NCI-H2171 (cell line): ENCODE data around the gene ZFAND5.

Experiments
- DNase-seq: peaks from one replicate; lab custom pipeline; 2025; lab: John Stamatoyannopoulos, UW

Gene ZFAND5

GRCh38 chr9:72362680-72363139 lies 2.3 kb downstream of the ZFAND5 start:
- no peak for DNase-seq

- DNase-seq: no peak
These were observed 2.9 kb downstream of the ZFAND5 start for GRCh38 chr9:72362118-72362531.

DNA sequence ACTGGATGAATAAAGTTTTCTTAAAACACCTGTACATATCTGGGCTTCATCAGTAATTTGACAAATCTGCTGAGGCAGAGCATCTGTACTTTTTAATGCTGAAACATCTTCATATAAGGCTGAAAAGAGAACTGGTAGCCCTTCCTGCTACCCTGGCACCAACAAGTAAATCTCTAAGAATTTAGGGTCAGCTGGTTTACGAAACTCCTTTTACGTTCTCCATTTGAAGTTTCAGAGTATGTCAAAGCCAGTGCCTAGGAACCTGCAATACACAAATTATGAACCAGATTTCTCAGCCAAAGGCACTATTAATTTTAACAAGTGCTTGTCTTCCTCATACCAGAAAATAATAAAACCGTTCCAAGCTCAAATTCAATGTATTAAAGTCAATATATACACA lies 3.8 kb downstream of the ZFAND5 start:
- no peak for DNase-seq

DNA sequence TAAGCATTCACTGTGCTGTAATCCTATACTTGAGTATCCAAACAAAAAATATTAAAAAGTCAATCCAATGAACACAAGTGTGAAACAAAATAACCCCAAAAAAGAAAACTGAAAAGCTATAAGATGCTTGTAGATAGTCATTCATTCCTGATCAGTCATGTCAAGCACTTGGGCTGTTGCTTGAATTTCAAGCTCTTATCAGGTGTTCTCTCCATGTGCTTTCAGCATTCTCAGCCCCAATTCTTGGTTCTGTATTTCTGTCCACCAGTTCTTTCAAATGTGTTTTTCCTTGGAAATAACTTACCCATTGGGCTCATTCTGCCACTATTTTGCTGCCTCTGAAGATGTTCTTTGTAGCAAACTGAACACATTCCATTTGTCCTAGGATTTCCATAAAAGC lies 4.7 kb downstream of the ZFAND5 start:
- no peak for DNase-seq

- peak; percentile 50 for DNase-seq
These were observed 8.9 kb downstream of the ZFAND5 start for GRCh38 chr9:72356041-72356582.

- DNase-seq: no peak
These were observed 9.9 kb downstream of the ZFAND5 start for GRCh38 chr9:72355153-72355552.

DNA sequence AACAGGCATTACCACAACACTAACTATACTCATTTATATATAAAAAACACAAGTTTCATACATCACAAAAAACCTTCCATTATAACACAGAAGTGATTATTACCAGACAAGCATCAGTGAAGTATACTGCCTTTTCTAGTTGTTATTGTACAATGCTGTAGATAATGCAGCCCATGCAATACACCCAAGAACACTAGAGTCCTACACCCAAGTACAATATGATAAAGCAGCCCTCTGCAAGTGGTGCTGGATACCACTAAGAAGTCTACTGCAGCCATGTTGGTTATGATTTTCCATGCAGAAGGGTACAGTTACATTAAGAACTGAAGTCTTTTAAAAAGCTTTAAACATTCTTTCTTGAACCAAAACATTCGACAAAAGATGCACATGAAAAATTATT lies 10.3 kb downstream of the ZFAND5 start:
- DNase-seq: no peak

DNA sequence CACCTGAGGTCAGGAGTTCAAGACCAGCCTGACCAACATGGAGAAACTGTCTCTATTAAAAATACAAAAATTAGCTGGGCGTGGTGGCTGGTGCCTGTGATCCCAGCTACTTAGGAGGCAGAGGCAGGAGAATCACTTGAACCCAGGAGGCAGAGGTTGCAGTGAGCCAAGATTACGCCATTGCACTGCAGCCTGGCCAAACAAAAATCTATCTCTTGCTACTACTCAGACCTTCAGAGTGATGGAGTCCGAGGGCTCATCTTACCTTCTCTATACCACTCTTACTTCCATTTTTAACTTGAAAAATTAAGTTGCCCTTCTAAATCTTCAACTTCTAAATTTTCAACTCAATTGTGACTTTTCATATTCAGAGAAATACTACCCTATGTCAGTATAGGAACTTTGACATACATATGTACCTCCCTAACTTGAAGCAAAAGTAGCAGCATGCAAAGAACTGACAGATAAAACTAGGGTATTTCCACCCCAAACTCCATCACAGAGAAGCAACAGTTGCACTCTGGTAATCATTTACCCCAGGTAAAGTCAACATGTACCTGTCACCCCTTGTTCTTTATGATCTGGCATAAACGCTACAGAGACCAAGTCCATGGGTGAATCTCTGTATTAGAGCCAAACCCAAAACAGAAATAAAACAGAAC lies 11.4 kb downstream of the ZFAND5 start:
- no peak for DNase-seq

- DNase-seq: no peak
These were observed 12.1 kb downstream of the ZFAND5 start for GRCh38 chr9:72352911-72353388.

DNA sequence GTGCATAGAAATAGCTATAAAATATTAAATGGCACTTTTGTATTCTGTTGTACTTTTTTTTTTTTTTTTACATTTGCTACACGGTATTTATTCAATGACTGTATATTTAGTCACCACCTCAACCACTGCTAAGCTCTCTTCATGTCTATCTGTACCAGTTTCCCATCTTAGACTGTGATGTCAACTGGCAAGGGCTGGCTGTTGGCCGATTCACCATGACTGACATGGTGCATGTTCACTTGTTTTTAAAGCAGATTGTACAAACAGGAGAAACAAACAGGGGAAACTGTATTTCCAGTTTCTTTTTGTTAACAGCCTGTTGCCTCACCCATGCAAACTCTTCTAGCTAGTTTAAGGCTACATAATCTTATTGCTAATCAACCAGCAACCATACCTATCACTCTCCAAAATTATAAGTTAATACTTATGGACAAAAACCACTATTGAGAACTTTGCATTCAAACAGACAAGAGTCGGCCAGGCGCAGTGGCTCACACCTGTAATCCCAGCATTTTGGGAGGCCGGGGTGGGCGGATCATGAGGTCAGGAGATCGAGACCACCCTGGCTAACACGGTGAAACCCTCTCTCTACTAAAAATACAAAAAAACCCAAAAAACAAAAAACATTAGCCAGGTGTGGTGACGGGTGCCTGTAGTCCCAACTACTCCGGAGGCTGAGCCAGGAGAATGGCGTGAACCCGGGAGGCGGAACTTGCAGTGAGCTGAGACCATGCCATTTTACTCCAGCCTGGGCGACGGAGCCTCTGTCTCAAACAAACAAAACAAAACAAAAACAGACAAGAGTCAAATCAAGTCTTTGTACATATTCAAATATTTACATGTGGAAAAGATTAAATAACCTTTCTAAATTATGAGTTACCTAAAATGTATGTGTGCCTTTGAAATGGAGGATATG lies 13.2 kb downstream of the ZFAND5 start:
- no peak for DNase-seq

GRCh38 chr9:72349911-72350310 lies 15.1 kb downstream of the ZFAND5 start:
- no peak for DNase-seq

GRCh38 chr9:72349240-72349639 lies 15.8 kb downstream of the ZFAND5 start:
- no peak for DNase-seq

DNA sequence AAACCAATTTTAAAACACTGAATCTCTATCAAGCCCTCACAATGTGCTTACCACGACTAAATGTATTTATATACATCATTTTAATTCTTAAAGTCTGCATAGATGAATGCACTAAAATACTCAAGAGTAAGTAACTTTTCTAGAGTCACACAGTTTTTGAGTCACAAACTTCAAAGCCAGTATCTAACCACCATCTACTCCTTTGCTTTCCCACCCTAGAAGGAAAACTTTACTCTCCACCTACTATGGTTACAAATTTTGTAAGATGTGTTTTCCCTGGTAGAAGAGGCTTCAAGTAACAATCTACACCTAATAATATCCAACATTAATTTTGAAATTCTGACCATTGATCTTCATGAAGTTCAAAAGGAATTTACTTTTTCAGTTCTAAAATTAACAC lies 18.7 kb downstream of the ZFAND5 start:
- DNase-seq: no peak

DNA sequence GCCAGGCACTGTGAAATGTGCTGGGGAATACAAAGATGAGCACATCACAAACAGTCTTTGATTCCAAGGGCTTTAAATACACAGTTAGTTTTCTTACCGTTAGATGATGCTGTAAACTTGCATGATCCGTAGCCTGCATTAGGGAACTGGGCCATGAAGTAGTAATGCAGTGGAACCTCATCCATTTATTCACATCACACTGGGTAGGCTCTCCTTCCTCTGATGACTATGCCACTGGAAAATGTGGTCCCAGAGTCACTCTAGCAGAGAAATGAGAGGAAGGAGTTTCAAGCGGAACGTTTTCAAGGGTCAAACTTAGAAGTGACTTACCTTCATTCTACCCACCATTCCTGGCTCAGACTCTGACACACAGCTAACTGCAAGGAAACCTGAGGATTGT lies 26.4 kb downstream of the ZFAND5 start:
- no peak for DNase-seq

- DNase-seq: no peak
These were observed 27.7 kb downstream of the ZFAND5 start for GRCh38 chr9:72337286-72337685.

GRCh38 chr9:72334658-72335337 lies 30.2 kb downstream of the ZFAND5 start:
- no peak for DNase-seq

- no peak for DNase-seq
These were observed 31.3 kb downstream of the ZFAND5 start for GRCh38 chr9:72333709-72334108.

DNA sequence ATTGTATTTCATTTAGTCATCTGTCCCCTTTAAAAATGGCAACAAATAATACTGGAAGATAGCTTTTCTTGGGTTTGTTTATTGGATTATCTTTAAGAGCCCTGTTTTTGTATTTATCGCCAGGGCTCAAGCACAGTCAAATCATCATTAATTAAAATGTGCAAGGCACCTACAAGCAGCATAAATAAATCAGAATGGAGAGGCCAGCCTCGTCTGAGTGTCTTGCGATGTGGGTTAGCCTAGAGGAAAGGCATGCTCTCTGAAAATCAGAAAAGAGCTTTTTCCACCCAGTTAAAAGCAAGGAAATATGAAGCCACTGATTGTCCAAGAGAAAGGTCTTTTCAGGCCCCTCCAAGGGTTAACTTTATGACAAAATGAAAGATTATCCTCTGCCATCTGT lies 31.8 kb downstream of the ZFAND5 start:
- DNase-seq: peak; percentile 71

DNA sequence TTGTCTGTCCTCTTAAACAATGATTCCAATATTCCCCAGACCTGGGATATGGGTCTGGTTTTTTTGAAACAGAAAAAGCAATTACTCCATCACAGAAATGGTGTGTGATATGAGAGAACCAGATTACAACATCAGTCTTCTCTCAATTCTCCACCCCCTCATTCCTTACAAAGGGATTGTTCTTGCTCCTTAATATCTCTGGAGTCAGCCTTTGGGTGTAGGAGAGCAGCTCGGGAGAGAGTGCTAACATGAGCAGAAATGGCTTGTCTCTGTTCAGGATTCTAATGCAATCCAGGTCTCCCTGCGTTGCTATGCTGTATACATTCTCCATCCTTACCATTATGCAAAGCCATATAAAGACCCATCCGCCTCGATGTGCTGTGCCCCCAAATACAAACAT lies 32.7 kb downstream of the ZFAND5 start:
- no peak for DNase-seq

DNA sequence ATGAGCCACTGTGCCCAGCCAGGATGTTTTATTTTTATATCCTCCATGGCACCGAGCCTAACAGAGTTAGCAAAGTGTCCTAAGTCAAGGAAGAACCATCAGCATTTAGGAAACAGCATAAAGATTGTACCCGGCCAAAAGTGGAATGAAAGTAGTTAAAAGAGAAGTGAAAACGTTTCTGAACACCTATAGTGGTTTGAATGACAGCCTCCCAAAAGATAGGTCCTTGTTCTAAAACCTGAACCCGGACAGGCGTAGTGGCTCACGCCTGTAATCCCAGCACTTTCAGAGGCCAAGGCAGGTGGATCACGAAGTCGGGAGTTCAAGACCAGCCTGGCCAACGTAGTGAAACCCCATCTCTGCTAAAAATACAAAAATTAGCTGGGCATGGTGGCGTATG lies 37.4 kb downstream of the ZFAND5 start:
- DNase-seq: no peak

- no peak for DNase-seq
These were observed 38.4 kb downstream of the ZFAND5 start for GRCh38 chr9:72326641-72327040.

GRCh38 chr9:72324974-72325373 lies 40.0 kb downstream of the ZFAND5 start:
- DNase-seq: no peak
